ENCODE results near the gene STRAP.

The STRAP gene, protein sequence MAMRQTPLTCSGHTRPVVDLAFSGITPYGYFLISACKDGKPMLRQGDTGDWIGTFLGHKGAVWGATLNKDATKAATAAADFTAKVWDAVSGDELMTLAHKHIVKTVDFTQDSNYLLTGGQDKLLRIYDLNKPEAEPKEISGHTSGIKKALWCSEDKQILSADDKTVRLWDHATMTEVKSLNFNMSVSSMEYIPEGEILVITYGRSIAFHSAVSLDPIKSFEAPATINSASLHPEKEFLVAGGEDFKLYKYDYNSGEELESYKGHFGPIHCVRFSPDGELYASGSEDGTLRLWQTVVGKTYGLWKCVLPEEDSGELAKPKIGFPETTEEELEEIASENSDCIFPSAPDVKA

DNA sequence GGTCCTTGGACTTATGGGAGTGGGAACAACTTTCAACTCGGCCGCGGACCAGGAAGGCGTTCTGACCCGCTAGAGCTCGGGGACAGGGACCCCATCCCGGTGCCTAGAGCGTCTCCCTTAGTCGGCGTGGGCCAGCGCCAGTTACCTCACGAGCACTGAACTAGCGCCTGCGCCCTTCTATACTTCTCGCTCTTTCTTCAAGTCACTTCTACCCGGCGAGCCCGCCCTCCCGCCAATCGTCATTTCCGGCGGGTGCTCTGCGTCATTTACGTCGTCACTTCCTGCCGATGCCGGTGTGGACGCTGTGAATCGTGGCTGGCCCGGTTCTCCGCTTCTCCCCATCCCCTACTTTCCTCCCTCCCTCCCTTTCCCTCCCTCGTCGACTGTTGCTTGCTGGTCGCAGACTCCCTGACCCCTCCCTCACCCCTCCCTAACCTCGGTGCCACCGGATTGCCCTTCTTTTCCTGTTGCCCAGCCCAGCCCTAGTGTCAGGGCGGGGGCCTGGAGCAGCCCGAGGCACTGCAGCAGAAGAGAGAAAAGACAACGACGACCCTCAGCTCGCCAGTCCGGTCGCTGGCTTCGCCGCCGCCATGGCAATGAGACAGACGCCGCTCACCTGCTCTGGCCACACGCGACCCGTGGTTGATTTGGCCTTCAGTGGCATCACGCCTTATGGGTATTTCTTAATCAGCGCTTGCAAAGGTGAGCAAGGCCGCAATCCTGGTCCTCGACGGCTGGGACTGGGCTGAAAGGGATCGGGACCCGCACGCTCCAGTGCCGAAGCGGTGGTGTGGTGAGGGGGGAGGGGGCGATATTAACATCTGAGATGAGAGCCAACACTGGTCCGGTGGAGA, at the start of gene STRAP:
TSS of gene STRAP (plus strand) at position 270 of the 854 bp plus-strand sequence. CDS start at position 591, 321 bp downstream.
- DNase-seq: peak; percentile 98

DNA sequence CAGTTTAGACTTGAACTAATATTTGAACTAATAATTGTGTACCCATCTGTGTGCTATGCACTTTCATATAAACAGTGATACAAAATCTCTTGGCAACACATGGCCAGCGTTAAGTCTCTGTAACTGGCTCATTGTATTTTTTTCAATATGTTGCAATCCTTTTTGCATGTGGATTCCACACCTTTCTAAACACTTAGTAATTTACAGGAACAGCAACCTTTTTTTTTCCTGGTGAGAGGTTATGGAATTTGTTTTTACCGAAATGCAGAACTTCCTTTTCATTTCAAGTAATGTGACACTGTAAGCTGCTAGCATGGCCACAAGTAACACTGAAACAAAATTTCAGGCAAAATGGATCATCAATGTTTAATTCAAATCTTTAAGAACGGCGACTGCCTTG, 47.6 kb upstream of the STRAP start:
- no peak for DNase-seq

DNA sequence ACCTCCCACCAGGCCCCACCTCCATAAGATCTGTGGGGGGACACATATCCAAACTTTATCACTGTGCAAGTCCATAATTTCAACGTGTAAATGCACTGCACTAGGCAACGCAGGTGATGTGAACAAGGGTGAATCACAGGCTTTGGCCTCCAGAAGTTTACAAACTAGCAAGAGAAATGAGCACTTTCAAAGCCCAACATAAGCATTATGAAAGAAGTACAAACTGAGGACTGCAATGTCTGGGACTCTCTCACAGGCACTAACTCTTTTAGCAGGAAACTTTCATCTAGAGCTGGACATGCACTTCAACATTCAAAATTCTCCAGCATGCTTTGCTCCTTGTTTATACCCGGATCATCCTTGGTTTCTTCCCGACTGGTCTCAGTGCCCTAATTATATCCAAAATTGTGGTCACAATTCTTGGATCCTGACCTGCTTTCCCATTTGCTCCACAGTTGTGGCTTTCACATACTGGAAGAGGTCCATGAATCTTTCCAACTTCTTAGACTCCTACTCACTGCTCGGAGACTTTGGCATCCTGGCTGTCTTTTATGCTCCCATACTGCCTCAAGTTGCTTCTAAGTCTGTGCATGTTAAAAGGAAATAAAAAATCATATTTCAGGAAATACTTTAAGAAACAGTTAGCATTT, 44.9 kb upstream of the STRAP start:
- DNase-seq: no peak

DNA sequence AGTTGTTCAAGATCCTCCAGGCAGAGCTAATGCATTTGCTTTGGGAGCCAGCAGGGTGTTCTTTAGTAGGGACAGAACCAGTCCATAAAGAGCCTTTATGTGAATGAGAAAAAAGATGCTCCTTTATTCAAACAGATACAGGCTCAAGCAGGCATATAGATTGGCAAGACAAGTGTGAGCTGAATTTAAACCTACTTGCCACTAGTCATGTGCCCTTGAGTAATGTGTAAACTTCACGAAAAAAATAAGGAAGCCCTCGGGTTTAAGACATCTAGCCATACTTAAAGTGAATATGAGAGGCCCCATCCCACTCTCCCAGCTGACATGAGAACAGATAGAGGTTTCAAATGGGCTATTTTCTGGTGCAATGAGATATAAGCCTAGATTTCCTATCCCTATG, 43.1 kb upstream of the STRAP start:
- no peak for DNase-seq

DNA sequence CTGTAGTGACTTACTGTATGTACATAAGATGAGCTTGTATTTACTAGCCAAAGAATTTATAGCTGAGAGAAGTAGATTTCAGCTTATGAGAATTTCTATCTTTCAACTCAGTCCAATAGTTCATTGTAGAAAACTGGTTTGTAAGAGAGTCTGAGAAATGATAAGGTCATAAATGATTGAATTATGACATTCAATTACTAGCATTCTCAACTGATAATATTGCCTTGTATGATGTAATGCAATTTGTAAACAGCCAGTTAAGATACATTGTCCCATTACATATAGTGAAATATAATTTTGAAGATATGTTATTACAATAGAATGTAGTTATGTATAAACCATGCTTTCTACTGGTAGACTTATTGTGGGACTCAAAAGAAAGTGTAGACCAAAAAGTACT, 42.5 kb upstream of the STRAP start:
- DNase-seq: no peak

DNA sequence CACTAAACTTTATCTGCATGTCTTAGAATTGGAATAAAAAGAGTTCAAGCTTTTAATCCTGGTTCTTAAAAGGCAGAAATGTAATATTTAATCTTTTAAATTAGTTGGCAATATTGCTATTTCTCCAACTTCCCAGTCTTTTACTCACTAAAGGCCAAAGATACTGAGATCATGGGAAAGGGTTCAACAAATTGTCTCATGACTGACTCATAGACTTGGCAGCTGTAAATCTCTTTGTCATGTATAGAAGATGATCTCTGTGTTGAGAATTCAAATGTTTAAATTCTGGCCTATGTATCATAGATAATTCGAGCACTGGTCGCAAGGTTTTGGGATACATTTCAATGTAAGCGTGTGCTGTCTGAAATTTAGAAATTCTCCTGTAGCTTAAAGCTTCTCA, 40.1 kb upstream of the STRAP start:
- DNase-seq: no peak

- no peak for DNase-seq
Measured at GRCh38 chr12:15846887-15847286, 35.3 kb upstream of the STRAP start.

- DNase-seq: no peak
Measured at GRCh38 chr12:15848606-15849005, 33.6 kb upstream of the STRAP start.

GRCh38 chr12:15851045-15851620, 31.1 kb upstream of the STRAP start:
- DNase-seq: no peak

GRCh38 chr12:15851919-15852318, 30.3 kb upstream of the STRAP start:
- DNase-seq: no peak

DNA sequence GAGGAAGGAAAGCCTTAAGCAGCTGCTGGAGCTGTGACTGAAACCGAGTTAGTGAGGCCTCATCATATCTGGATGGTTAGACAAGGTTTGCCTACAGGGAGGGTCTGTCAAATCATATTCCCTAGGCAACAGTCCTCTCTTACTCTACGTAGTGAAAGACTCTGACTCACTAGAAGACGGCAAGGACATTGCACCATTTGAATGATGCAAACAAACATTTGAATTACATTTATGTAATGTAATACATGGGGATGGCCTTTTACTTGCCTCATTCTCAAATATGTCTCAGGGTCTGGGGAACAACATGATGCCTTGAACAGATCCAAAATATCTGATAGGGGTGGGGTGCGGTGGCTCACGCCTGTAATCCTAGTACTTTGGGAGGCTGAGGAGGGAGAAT, 29.8 kb upstream of the STRAP start:
- DNase-seq: no peak

DNA sequence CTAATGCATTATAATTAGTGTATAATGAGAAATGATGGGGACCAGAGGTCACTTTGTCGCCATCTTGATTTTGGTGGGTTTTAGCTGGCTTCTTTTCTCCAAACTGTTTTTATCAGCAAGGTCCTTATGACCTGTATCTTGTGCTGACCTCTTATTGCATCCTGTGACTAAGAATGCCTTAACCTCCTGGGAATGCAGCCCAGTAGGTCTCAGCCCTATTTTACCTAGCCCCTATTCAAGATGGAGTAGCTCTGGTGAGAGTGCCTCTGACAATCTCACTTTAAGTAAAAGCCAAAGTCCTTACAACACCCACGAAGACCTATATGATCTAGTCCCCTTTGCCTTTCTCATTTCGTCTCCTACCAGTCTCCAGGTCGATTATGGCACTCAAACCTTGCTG, 28.3 kb upstream of the STRAP start:
- DNase-seq: no peak

DNA sequence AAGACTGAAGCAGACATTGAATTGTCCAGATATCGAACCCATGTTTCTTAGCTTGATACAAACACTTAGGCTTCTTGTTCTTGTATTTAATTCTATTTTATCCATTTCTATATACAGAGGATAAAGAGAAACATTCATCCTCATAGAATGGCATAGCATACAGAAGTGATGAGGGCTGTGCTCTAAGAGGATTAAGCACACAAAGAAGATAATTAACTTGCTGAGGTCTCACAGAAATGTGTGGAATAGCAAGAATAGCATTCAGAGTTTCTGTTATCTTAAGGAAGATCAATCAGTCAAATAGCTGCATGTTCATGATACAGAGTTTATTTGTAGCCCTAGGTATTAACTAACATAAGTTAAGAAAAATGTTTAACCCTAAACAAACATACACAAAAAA, 27.3 kb upstream of the STRAP start:
- DNase-seq: no peak

- no peak for DNase-seq
Measured at GRCh38 chr12:15855646-15856045, 26.5 kb upstream of the STRAP start.

- no peak for DNase-seq
Measured at GRCh38 chr12:15856097-15856982, 25.8 kb upstream of the STRAP start.

GRCh38 chr12:15858353-15858752, 23.8 kb upstream of the STRAP start:
- DNase-seq: no peak

- DNase-seq: no peak
Measured at GRCh38 chr12:15859116-15859515, 23.1 kb upstream of the STRAP start.

- no peak for DNase-seq
Measured at GRCh38 chr12:15861404-15861803, 20.8 kb upstream of the STRAP start.

- DNase-seq: no peak
Measured at GRCh38 chr12:15862840-15863239, 19.3 kb upstream of the STRAP start.

GRCh38 chr12:15863372-15863771, 18.8 kb upstream of the STRAP start:
- DNase-seq: no peak

- no peak for DNase-seq
Measured at GRCh38 chr12:15863984-15864383, 18.2 kb upstream of the STRAP start.

GRCh38 chr12:15868186-15868585, 14.0 kb upstream of the STRAP start:
- DNase-seq: no peak

Data from activated CD8-positive, alpha-beta memory T cell treated with anti-CD3 and anti-CD28 coated beads for 24 hours (primary cell).